Suppressor macrophage treated with lipopolysaccharide for 1 hour (primary cell): ENCODE data around the gene AUTS2.

ENCODE experiments used
- DNase-seq, 3 donors: peaks; one replicate each; pipeline ENCODE4 v3.0.0-alpha.2; 2020 to 2022

The AUTS2 gene

DNA sequence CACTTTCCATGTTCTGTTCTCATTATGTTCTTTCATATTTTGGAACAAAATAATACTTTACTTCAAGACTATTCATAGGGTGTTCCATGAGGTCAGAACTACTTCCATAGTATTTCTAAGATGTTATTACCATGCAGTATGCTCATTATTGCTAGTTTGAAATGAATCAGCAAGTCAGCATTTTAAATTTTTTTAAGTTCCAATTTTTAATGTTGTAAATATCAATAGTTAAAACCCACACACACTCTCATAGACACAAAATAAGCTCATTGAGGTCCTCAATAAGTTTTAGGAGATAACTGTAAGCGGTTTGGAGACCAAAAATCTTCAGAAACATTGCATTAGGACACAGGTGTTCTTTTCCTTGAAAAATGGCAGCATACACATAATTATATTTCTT is 550.7 kb downstream of the AUTS2 start:
- DNase-seq: no peak

- DNase-seq: no peak
These were observed 554.0 kb downstream of the AUTS2 start for GRCh38 chr7:70152313-70152712.

- DNase-seq: no peak
These were observed 555.7 kb downstream of the AUTS2 start for GRCh38 chr7:70153933-70154332.

DNA sequence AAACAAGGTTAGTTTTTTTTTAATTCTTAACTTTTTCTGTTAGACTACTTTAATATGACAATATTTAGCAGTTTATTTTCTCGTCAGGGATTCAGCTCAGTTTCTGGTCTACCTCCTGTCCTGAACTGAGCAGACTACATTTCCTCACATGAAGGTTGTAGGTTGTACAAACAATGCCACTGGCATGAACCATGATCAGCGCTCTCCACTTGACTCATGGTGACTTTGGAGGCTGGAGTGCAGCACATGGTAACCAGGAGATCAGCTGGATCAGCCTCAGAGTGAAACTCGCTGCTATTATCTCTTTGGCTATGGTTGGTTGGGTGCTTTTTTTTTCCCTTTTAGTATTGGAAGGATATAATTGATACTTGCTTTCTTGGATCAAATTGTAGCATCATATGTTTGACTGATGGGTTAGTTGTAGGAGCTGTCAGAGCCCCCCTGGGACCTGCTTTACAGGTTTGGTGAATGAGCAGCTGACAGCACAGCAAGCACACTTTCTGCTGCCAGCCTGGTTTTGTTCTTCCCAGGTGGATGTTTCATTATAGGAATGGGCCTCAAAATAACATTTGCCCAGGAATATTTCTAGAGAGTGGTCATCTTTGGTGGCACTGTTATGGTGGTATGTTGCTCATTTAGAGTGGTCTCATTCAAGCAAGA is 556.4 kb downstream of the AUTS2 start:
- DNase-seq: no peak

GRCh38 chr7:70156057-70156456 is 557.8 kb downstream of the AUTS2 start:
- DNase-seq: no peak

DNA sequence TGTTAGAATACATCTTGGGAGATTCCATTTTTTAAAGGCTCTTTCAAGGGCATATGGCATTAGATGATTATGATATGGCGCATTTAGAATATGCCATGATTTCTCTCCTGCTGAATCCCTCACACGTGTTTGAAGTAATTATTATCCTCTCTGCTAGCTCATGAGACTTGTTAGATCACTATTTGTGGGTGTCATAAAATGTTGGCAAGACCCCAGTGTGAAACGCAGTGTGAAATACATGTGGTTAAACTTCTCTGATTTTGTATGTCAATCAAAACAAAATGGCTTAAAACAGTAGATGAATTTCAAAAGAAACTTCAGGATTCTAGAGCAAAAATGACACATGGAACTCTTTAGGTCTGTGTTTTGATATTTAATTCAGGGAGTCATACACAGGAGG is 560.8 kb downstream of the AUTS2 start:
- DNase-seq: no peak

DNA sequence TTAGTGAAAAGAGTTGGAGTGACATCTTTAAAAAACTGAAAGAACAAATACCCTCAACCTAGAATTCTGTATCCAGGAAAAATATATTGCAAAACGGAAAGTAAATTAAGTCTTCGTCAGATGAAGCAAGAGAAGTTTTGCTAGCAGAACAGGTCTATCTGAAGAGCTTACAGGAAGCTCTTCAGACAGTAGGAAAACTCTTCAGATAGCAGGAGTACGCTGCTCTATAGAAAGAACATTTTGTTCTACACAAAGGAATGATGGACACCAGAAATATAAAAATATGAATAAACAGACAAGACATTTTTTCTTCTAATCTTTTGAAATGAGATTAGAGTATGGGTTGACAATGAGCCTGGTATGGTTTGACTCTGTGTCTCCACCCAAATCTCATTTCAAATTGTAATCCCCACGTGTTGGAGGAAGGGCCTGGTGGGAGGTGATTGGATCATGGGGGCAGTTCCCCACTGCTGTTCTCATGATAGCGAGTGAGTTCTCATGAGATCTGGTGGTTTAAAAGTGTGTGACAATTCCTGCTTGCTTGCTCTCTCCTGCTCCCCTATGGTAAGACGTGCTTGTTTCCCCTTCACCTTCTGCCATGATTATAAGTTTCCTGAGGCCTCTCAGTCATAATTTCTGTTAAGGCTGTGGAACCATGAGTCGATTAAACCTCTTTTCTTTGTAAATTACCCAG is 567.3 kb downstream of the AUTS2 start:
- no peak for DNase-seq

- no peak for DNase-seq
These were observed 573.2 kb downstream of the AUTS2 start for GRCh38 chr7:70171369-70171920.

DNA sequence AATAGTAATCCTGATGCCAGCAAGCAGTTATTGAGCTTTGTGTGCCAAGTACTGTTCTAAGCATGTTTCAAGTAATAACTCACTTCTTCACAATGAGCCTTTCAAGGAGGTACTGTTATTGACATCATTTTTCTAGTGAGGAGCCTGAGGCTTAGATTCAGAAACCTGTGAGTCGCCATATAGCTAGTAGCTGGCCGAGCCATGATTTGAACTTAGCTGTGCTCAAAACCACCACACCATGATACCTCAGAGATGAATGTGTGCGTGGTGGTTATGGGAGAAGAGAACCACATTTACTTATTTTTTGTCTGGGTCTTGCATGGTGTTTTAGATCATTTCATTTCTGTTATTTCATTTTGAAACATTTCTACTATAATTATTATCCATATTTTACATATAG is 578.9 kb downstream of the AUTS2 start:
- DNase-seq: peak in 1 of 3 donors; percentile 23

DNA sequence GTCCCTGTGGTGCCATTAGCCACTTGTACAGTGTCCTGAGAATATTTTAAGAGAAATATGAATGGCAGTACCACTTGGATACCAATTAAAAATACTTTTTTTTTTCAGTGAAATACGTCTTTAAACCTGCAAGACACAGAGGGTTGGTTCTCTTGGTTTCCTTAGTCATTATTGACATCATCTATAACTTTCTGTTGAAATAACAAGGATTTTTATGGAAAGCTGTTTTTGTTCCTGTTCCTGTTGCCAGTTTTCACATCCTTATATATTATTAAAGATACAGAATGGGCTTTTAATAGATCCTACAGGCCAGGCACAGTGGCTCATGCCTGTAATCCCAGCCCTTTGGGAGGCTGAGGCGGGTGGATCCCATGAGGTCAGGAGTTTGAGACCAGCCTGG is 579.9 kb downstream of the AUTS2 start:
- peak; percentile 35 to 77 (median 72) for DNase-seq

DNA sequence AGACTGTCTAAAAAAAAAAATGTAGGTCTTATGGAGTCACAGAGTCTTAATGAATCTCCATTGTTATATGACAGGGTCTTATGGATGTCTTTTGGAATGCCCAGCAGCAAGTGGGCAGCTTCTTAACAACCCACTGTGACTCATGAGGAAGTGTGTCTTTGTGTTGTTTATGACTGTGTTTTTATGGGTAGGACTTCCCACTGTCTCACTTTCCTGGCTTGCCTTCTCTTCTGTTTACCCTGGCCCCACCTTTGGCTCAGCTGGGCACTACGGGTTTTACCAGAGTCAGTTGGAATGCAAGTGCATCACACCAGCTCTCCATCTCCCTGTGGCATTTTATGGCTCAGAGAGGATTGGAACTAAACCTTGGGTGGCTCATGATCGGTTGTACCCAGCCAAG is 580.5 kb downstream of the AUTS2 start:
- peak; percentile 70 to 87 (median 86) for DNase-seq

DNA sequence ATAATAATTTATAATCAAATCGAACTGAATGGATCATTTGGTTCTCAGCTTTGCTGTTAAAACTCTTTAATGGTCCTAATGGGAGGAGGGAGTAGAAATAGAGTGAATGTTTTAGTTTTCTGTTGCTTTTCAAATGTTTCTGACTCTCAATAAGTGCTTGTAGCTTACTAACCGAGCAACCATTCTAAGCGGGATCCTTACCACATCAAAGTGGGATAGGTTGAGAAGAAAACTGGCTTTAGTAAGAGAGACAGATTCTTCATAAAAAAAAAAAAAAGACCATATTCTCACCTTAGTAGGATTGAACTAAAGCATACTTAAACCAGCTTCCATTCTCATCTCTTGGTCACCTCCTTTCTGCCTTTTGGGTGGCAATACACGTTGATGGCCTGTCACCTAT is 584.2 kb downstream of the AUTS2 start:
- DNase-seq: no peak

GRCh38 chr7:70183278-70183677 is 585.0 kb downstream of the AUTS2 start:
- DNase-seq: no peak

GRCh38 chr7:70188901-70189650 is 590.8 kb downstream of the AUTS2 start:
- no peak for DNase-seq

DNA sequence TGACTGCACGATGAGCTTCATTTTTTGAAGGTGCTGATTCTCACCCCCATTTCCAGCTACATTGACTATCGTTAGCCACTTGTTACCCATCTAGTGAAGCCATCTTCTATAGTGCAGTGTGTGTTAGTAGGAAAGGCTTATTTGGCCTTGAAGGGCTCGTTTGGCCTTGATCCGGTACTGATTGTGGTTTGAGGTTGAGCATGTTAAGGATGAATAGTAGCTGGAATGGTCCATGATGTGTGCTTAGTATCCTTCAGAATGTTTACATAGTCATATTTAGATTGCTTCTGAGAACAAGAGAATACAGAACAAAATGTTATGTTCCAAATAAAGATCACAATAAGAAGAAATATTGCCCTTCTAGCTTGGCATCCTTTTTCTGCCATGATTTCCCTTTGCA is 591.5 kb downstream of the AUTS2 start:
- no peak for DNase-seq

GRCh38 chr7:70190281-70190680 is 592.0 kb downstream of the AUTS2 start:
- DNase-seq: no peak

DNA sequence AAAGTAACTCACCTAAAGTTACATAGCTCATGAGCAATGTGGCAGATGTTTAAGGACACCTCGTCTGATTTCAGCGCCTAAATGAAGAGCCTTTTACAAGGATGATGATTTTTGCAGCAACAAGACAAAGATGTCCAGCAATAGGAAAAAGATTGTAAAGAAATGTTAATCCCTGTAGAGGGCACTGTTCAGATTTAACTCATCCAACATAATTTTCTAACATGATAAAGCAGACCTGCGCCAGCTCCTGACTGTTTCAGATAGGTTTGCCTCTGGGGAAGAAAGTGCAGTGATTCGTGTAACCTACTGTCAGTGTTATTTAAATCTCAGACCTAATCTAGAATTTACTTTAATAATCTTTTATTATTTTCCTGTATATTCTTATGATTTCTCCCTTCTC is 595.2 kb downstream of the AUTS2 start:
- DNase-seq: peak in 2 of 3 donors; percentile 17 to 21

GRCh38 chr7:70208236-70209063 is 610.2 kb downstream of the AUTS2 start:
- no peak for DNase-seq

DNA sequence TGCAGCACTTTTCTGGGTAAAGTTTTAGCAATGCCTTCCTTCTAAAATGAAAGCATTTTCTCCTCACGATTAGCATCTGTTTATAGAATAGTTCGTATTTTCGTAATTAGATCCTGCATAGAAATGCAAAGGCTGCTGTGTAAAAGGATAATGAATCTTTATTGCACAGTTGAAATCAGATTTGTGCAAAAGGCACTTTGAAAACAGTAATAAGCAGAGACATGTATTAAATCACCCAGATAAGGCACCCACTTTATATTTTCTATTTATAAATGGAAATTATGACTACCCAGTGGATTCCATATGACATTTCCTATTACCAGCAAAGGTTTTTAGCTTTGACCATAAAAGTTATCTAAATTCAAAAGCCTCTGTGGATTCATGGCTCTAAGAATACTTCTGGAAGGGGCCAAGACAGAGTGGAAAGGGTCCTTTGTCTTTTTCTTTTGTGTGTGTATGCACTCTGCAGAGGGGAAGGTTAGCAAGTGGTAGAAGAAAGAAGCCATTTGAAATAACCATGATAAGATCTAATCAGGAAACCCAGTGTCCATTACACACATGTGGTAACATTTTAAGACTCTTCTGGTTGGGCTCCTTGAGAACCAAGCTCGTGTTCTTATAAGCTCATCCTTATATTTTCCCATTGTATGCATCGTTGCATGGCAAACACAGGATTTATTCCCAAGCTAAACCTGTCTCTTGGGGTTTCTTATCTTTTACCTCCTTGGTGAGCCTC is 612.1 kb downstream of the AUTS2 start:
- no peak for DNase-seq

DNA sequence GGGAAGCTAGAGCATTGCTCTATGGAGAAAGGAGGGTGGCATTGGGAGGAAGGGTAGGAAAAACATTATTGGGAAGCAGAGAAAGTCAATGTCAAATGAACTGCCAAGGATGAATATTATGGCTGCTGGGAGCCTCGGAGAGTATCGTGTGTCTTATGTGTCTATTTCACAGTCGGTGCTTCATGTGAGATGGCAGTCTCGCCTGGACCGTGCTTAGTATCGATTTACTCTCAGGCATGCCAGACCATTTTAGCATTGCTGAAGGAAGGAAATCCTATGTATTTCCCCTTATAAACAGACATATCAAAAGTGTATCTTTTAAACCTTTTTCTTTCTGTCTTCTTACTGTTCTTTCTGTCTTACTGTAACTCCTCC is 612.6 kb downstream of the AUTS2 start:
- no peak for DNase-seq

GRCh38 chr7:70212281-70212680 is 614.0 kb downstream of the AUTS2 start:
- no peak for DNase-seq

DNA sequence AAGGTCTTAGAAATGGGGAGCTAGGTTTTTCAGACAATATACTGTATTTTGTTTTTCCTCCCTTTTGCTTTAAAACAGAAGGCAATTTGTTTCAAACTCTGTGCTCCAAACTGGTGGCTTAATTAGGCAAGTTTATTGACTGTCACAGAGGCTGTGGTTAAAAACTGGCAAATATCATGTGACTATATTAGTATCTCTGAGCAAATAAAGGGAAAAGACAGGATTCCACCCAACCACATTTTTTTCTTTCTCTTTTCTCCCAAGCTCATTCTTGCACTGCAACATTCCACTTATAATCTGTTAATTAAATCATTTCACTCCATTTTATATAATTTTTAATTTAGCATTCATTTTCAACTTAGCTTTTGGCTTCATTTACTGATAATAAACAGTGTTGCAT is 615.8 kb downstream of the AUTS2 start:
- DNase-seq: no peak
